HFFc6 (cell line): Measurements from ENCODE around the gene DEK. TPM values are rescaled to one million over a fixed set of nuclear protein-coding genes. Genes with fewer than 3 reads are reported as not detected.
"Not testable (repeated sequence)": the region's sequence is repeated elsewhere in the genome, so short reads cannot be mapped to it uniquely, and the experiment has no call there.

ENCODE experiments used
- DNase-seq: peaks from one replicate; pipeline ENCODE4 v3.0.0-alpha.2; 2018
- H3K27ac Mint-ChIP-seq: 2 replicates; pipeline ENCODE4 v1.8.0; 2020; ENCODE audit warnings: mild to moderate bottlenecking, mixed read lengths
- H3K27me3 Mint-ChIP-seq: 2 replicates; pipeline ENCODE4 v1.8.0; 2021; ENCODE audit warnings: mild to moderate bottlenecking, moderate library complexity, mixed read lengths; ENCODE audit not compliant: insufficient read depth
- H3K36me3 Mint-ChIP-seq: 2 replicates; pipeline ENCODE4 v1.8.0; 2021; ENCODE audit warnings: low read depth, mixed read lengths
- H3K4me1 Mint-ChIP-seq: 2 replicates; pipeline ENCODE4 v1.8.0; 2020; ENCODE audit warnings: low read depth, mixed read lengths
- H3K4me3 Mint-ChIP-seq: 2 replicates; pipeline ENCODE4 v1.8.0; 2020; ENCODE audit warnings: mild to moderate bottlenecking, moderate library complexity, mixed read lengths
- H3K9me3 Mint-ChIP-seq: 2 replicates; pipeline ENCODE4 v1.8.0; 2020; ENCODE audit warnings: mild to moderate bottlenecking, mixed read lengths
- total RNA-seq, 6 experiments: library from RNA; stranded (reverse); fragmentation: NEBNext Ultra II Directional; extraction: Animal tissue kit (Norgen Biotek cat#: 25700); gene quantifications; 2 replicates in 1 of 6; 3 replicates in 5 of 6; pipeline ENCODE4 v1.2.3, GENCODE V29; 2021
- TF ChIP-seq, protein P1 (sequence below): fragments of 200-600 bp; sonication (generic); IDR thresholded peaks from 2 replicates; pipeline ENCODE4 v1.5.0; 2021; ENCODE audit warnings: antibody characterized with exemption, mild to moderate bottlenecking

Gene DEK
- total RNA-seq, 6 experiments from 2014 or later: 76.7 to 144 (median 132) TPM

DNA sequence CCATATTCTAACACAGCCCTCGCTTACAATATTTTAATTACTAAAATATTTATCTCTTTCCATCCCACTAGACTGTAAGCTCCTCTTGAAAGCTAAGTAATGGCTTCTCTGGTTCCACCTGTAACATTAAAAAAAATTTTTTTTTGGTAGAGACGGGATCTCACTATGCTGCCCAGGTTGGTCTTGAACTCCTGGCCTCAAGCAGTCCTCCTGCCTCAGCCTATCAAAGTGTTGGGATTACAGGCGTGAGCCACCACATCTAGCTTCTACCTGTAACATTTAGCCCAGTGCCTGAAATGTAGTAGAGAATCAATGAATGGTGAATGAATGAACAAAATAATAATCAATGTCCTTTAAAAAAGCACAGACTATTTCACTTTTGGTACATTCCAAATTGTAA is 28.8 kb downstream of the DEK start:
- Mint-ChIP-seq H3K9me3 (peaks cover 40% of the 10 kb centered on the region), H3K27ac (no peak overlapping the region), H3K27me3 (no peaks in the 10 kb centered on the region; the same call in 1 of the 2 replicates), H3K4me3 (no peak overlapping the region), H3K36me3 (peaks cover 78% of the 10 kb centered on the region), H3K4me1 (no peaks in the 10 kb centered on the region)
- TF ChIP-seq, protein P1, sequence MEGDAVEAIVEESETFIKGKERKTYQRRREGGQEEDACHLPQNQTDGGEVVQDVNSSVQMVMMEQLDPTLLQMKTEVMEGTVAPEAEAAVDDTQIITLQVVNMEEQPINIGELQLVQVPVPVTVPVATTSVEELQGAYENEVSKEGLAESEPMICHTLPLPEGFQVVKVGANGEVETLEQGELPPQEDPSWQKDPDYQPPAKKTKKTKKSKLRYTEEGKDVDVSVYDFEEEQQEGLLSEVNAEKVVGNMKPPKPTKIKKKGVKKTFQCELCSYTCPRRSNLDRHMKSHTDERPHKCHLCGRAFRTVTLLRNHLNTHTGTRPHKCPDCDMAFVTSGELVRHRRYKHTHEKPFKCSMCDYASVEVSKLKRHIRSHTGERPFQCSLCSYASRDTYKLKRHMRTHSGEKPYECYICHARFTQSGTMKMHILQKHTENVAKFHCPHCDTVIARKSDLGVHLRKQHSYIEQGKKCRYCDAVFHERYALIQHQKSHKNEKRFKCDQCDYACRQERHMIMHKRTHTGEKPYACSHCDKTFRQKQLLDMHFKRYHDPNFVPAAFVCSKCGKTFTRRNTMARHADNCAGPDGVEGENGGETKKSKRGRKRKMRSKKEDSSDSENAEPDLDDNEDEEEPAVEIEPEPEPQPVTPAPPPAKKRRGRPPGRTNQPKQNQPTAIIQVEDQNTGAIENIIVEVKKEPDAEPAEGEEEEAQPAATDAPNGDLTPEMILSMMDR: no peak
- DNase-seq: no peak

GRCh38 chr6:18234564-18234963 is 29.8 kb downstream of the DEK start:
- TF ChIP-seq, protein P1: no peak
- H3K27ac Mint-ChIP-seq: no peak overlapping the region
- no peak overlapping the region for H3K4me3 Mint-ChIP-seq
- no peaks in the 10 kb centered on the region for H3K4me1 Mint-ChIP-seq
- DNase-seq: no peak
- peaks cover 43% of the 10 kb centered on the region for H3K9me3 Mint-ChIP-seq
- peaks cover 83% of the 10 kb centered on the region for H3K36me3 Mint-ChIP-seq
- H3K27me3 Mint-ChIP-seq: no peaks in the 10 kb centered on the region; the same call in 1 of the 2 replicates

- not testable (repeated sequence) for H3K27me3 Mint-ChIP-seq, H3K27ac Mint-ChIP-seq, H3K4me3 Mint-ChIP-seq, H3K4me1 Mint-ChIP-seq, DNase-seq
- Mint-ChIP-seq H3K9me3 (peaks cover 47% of the 10 kb centered on the region), H3K36me3 (peaks cover 88% of the 10 kb centered on the region)
Measured at GRCh38 chr6:18233770-18234169, 30.6 kb downstream of the DEK start.

DNA sequence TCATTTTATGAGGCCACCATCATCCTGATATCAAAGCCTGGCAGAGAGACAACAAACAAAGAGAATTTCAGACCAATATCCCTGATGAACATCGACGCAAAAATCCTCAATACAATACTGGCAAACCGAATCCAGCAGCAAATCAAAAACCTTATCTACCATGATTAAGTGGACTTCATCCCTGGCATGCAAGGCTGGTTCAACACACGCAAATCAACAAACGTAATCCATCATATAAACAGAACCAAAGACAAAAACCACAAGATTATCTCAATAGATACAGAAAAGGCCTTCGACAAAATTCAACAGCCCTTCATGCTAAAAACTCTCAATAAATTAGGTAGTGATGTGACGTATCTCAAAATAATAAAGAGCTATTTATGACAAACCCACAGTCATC is 32.5 kb downstream of the DEK start:
- Mint-ChIP-seq H3K9me3 (peaks cover 47% of the 10 kb centered on the region), H3K4me1 (peaks cover 15% of the 10 kb centered on the region), H3K36me3 (peaks cover 88% of the 10 kb centered on the region)
- H3K4me3 Mint-ChIP-seq, H3K27me3 Mint-ChIP-seq, DNase-seq, H3K27ac Mint-ChIP-seq: not testable (repeated sequence)

DNA sequence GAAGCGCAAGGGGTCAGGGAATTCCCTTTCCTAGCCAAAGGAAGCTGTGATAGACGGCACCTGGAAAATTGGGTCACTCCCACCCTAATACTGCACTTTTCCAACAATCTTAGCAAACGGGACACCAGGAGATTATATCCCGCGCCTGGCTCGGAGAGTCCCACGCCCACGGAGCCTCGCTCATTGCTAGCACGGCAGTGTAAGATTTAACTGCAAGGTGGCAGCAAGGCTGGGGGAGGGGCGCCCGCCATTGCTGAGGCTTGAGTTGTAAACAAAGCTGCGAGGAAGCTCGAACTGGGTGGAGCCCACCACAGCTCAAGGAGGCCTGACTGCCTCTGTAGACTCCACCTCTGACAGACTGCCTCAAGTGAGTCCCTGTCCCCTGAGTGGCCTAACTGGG is 35.7 kb downstream of the DEK start:
- Mint-ChIP-seq H3K9me3 (peaks cover 35% of the 10 kb centered on the region), H3K4me1 (peaks cover 32% of the 10 kb centered on the region), H3K36me3 (peaks cover 63% of the 10 kb centered on the region)
- not testable (repeated sequence) for H3K27ac Mint-ChIP-seq, H3K4me3 Mint-ChIP-seq, DNase-seq, H3K27me3 Mint-ChIP-seq

- H3K27me3 Mint-ChIP-seq, H3K4me3 Mint-ChIP-seq, DNase-seq: not testable (repeated sequence)
- H3K4me1 Mint-ChIP-seq: peaks cover 32% of the 10 kb centered on the region
- H3K36me3 Mint-ChIP-seq: peaks cover 49% of the 10 kb centered on the region
- H3K27ac Mint-ChIP-seq: peak overlapping the region; percentile 87
- peaks cover 23% of the 10 kb centered on the region for H3K9me3 Mint-ChIP-seq
Measured at GRCh38 chr6:18227166-18227565, 37.2 kb downstream of the DEK start.

- not testable (repeated sequence) for H3K27me3 Mint-ChIP-seq, H3K4me3 Mint-ChIP-seq
- Mint-ChIP-seq H3K27ac (peak overlapping the region; percentile 87), H3K36me3 (peaks cover 49% of the 10 kb centered on the region), H3K4me1 (peaks cover 32% of the 10 kb centered on the region), H3K9me3 (peaks cover 17% of the 10 kb centered on the region)
- peak; percentile 78 for DNase-seq
Measured at GRCh38 chr6:18226451-18227105, 37.8 kb downstream of the DEK start.

- H3K27ac Mint-ChIP-seq: no peak overlapping the region
- H3K36me3 Mint-ChIP-seq: peaks cover 61% of the 10 kb centered on the region
Measured at GRCh38 chr6:18221288-18221615, 43.1 kb downstream of the DEK start.

More at GRCh38 chr6:18221288-18221615, 43.1 kb downstream of the DEK start:
- no peak overlapping the region for H3K4me3 Mint-ChIP-seq
- peaks cover 4% of the 10 kb centered on the region for H3K27me3 Mint-ChIP-seq
- DNase-seq: no peak
- no peaks in the 10 kb centered on the region for H3K9me3 Mint-ChIP-seq
- H3K4me1 Mint-ChIP-seq: peaks cover 36% of the 10 kb centered on the region
- TF ChIP-seq, protein P1: no peak
